A549 (cell line): Measurements from ENCODE around the gene ADORA2B. TPM values are rescaled to one million over a fixed set of nuclear protein-coding genes. Genes with fewer than 3 reads are reported as not detected.

ENCODE experiments used
- ATAC-seq, 2 experiments: fragments of 200-7000 bp in 1 of 2; fragments of >200 bp in 1 of 2; cut with Nextera tagmentation in 1 of 2; cut with Tn5 transposase in 1 of 2; 3 replicates each; pipeline versions ENCODE4 v1.8.0 to v1.9.1; 2018 to 2020; ENCODE audit warnings: mild to moderate bottlenecking in 1 of 2, moderate library complexity in 1 of 2
- CTCF ChIA-PET: fragments of 300-600 bp; sonication (Branson Sonifier 250); formaldehyde crosslinking; extraction: SDS; loops from one replicate; lab custom pipeline; 2021; ENCODE audit warnings: antibody characterized with exemption, inconsistent platforms; lab: Yijun Ruan, JAX
- POLR2A ChIA-PET: fragments of 350-600 bp; formaldehyde crosslinking; extraction: SDS; loops from one replicate; lab custom pipeline; 2021; ENCODE audit warnings: antibody characterized with exemption, inconsistent platforms; lab: Yijun Ruan, JAX
- DNase-seq, 2 experiments: peaks; one replicate each; pipeline versions ENCODE4 v3.0.0 to v3.0.0-alpha.2; 2011 to 2016; ENCODE audit warnings: low read depth in 1 of 2, low spot score in 1 of 2
- FAIRE-seq: peaks from 2 replicates; lab custom pipeline; 2011; peaks lifted over from hg19 to GRCh38; lab: Jason Lieb, UNC
- H3K27ac ChIP-seq, 2 experiments: fragments of >200 bp; sonication (Bioruptor Twin); formaldehyde crosslinking; 3 replicates each; pipeline ENCODE4 v1.5.1; 2016 to 2017
- H3K4me1 ChIP-seq: fragments of >200 bp; sonication (Bioruptor Twin); formaldehyde crosslinking; 3 replicates; pipeline ENCODE4 v1.6.1; 2016
- H3K4me2 ChIP-seq: fragments of >200 bp; sonication (Bioruptor Twin); formaldehyde crosslinking; 3 replicates; pipeline ENCODE4 v1.6.1; 2016
- H3K4me3 ChIP-seq: fragments of >200 bp; sonication (Bioruptor Twin); formaldehyde crosslinking; 3 replicates; pipeline ENCODE4 v1.5.1; 2016
- H3K9me3 ChIP-seq: fragments of >200 bp; sonication (Bioruptor Twin); formaldehyde crosslinking; 3 replicates; pipeline ENCODE4 v1.6.1; 2016
- BHLHE40 ChIP-seq: IDR thresholded peaks from 2 replicates; pipeline ENCODE4 v1.6.1; 2012; ENCODE audit warnings: low read depth, low read length, inconsistent platforms
- CBX8 ChIP-seq: fragments of 200-600 bp; sonication (generic); IDR thresholded peaks from 2 replicates; pipeline ENCODE4 v1.6.1; 2016
- CHD2 ChIP-seq: fragments of 150-350 bp; IDR thresholded peaks from 2 replicates; pipeline ENCODE4 v1.6.1; 2014; ENCODE audit warnings: low read length; ENCODE audit not compliant: partially characterized antibody
- FOXS1 ChIP-seq: fragments of 250-450 bp; sonication (Bioruptor Pico); IDR thresholded peaks from 2 replicates; pipeline ENCODE4 v1.5.0; 2020; ENCODE audit warnings: mild to moderate bottlenecking, moderate library complexity
- GATA3 ChIP-seq: IDR thresholded peaks from 2 replicates; pipeline ENCODE4 v1.6.1; 2012; ENCODE audit warnings: borderline replicate concordance
- HDAC2 ChIP-seq: fragments of 200-600 bp; sonication (generic); IDR thresholded peaks from 2 replicates; pipeline ENCODE4 v1.6.1; 2016
- HOXA7 ChIP-seq: fragments of 250-450 bp; sonication (Bioruptor Pico); IDR thresholded peaks from 2 replicates; pipeline ENCODE4 v1.5.0; 2020; ENCODE audit warnings: mild to moderate bottlenecking, moderate library complexity
- HOXB13 ChIP-seq: fragments of 250-450 bp; sonication (Bioruptor Pico); IDR thresholded peaks from 2 replicates; pipeline ENCODE4 v1.5.0; 2020; ENCODE audit warnings: low read depth, mild to moderate bottlenecking, moderate library complexity
- HOXB5 ChIP-seq: fragments of 250-450 bp; sonication (Bioruptor Pico); IDR thresholded peaks from 2 replicates; pipeline ENCODE4 v1.5.0; 2020; ENCODE audit warnings: mild to moderate bottlenecking, moderate library complexity
- JUNB ChIP-seq: fragments of >200 bp; sonication (Bioruptor Twin); formaldehyde crosslinking; IDR thresholded peaks from 2 replicates; pipeline ENCODE4 v1.6.1; 2016
- MAZ ChIP-seq: fragments of 150-350 bp; IDR thresholded peaks from 2 replicates; pipeline ENCODE4 v1.6.1; 2014; ENCODE audit warnings: antibody characterized with exemption, low read depth, low read length, borderline replicate concordance
- NR3C1 ChIP-seq: fragments of >200 bp; sonication (Bioruptor Twin); formaldehyde crosslinking; IDR thresholded peaks from 3 replicates; pipeline ENCODE4 v1.6.1; 2017
- PHF8 ChIP-seq: fragments of 200-600 bp; sonication (generic); IDR thresholded peaks from 2 replicates; pipeline ENCODE4 v1.6.1; 2016; ENCODE audit warnings: low read depth, mild to moderate bottlenecking, antibody characterized with exemption, moderate library complexity, borderline replicate concordance
- POLR2A ChIP-seq: IDR thresholded peaks from 2 replicates; pipeline ENCODE4 v1.6.1; 2012; ENCODE audit warnings: mild to moderate bottlenecking, low read length
- RARB ChIP-seq: fragments of 250-450 bp; sonication (Bioruptor Pico); IDR thresholded peaks from 2 replicates; pipeline ENCODE4 v1.8.0; 2021; ENCODE audit warnings: mild to moderate bottlenecking, moderate library complexity
- RCOR1 ChIP-seq: fragments of 150-350 bp; IDR thresholded peaks from 2 replicates; pipeline ENCODE4 v1.6.1; 2014; ENCODE audit warnings: antibody characterized with exemption, low read length, low read depth
- RNF2 ChIP-seq: fragments of 200-600 bp; sonication (generic); IDR thresholded peaks from 2 replicates; pipeline ENCODE4 v1.6.1; 2016; ENCODE audit warnings: low read depth, mild to moderate bottlenecking, antibody characterized with exemption, moderate library complexity, borderline replicate concordance
- SMC3 ChIP-seq: fragments of >200 bp; sonication (Bioruptor Twin); formaldehyde crosslinking; IDR thresholded peaks from 3 replicates; pipeline ENCODE4 v1.6.1; 2018; ENCODE audit warnings: inconsistent platforms
- SREBF2 ChIP-seq: fragments of 450-650 bp; IDR thresholded peaks from 2 replicates; pipeline ENCODE4 v1.6.1; 2014; ENCODE audit warnings: mild to moderate bottlenecking, moderate library complexity
- TFCP2L1 ChIP-seq: fragments of 250-450 bp; sonication (Bioruptor Pico); IDR thresholded peaks from 2 replicates; pipeline ENCODE4 v1.5.0; 2021; ENCODE audit warnings: mild to moderate bottlenecking
- USF2 ChIP-seq: fragments of 450-650 bp; IDR thresholded peaks from 2 replicates; pipeline ENCODE4 v1.6.1; 2014; ENCODE audit warnings: antibody characterized with exemption
- ZNF302 ChIP-seq: fragments of 250-450 bp; sonication (Bioruptor Pico); IDR thresholded peaks from 2 replicates; pipeline ENCODE4 v1.9.0; 2021; ENCODE audit warnings: inconsistent platforms, mild to moderate bottlenecking, moderate library complexity
- ZSCAN20 ChIP-seq: fragments of 250-450 bp; sonication (Bioruptor Pico); IDR thresholded peaks from 2 replicates; pipeline ENCODE4 v1.8.0; 2022; ENCODE audit warnings: mild to moderate bottlenecking, moderate library complexity
- WGBS: methylation state at CpG from one replicate; pipeline ENCODE4 v1.1.6; 2017; ENCODE audit errors: missing lambda C conversion rate; 5-methylcytosine and 5-hydroxymethylcytosine counted together
- polyA plus RNA-seq, 4 experiments: library from polyadenylated mRNA; depleted of rRNA in 3 of 4; stranded (reverse); fragments of >200 nt; fragmentation: RNase III in 1 of 4; extraction: RNeasy Plus Mini Kit Qiagen cat#74134 plus additional on column Dnase treatment in 1 of 4; gene quantifications; 2 replicates in 3 of 4; 3 replicates in 1 of 4; pipeline ENCODE4 v1.2.3, GENCODE V29; 2011 to 2017

ADORA2B gene
- polyA plus RNA-seq, 2 of the 4 experiments (the other 2 are of a cell fraction) = 5.7 to 10.2 TPM

- 40% methylated on average over 3 of the region's 4 CpGs for WGBS
- peak in 1 of 2 experiments; percentile 65 for DNase-seq
- H3K9me3 ChIP-seq = no peaks in the 10 kb centered on the region
- peak overlapping the region; percentile 47 to 85 for H3K27ac ChIP-seq
- ATAC-seq = peak in 1 of 2 experiments; percentile 15; a peak in 3 of 6 replicates
- FAIRE-seq = no peak
- peak overlapping the region; percentile 30 for H3K4me2 ChIP-seq
- CTCF ChIA-PET = interaction anchor here (0.6 to 1.9 kb wide), 4 partner anchors 11 to 715 kb away, joined by 3 to 12 read pairs (median 3); no protein-coding TSS in a partner anchor
- TF ChIP-seq JUNB (0 out of 2 replicates have a peak, but pooled peaks have one; percentile 16), HOXB13 (0 out of 2 replicates have a peak, but pooled peaks have one; percentile 23), RARB (CRISPR knock-in tag) (no peak)
- peaks cover 64% of the 10 kb centered on the region for H3K4me1 ChIP-seq
- POLR2A ChIA-PET = no interaction called here
- no peak overlapping the region for H3K4me3 ChIP-seq
Measured at GRCh38 chr17:15963670-15964110, 18.8 kb downstream of the ADORA2B start.

- no peak for FAIRE-seq
- peak in 1 of 2 experiments; percentile 31; a peak in 3 of 6 replicates for ATAC-seq
- POLR2A ChIA-PET = no interaction called here
- DNase-seq = no peak
- CTCF ChIA-PET = interaction anchor here (1.1 to 4.6 kb wide), 4 partner anchors 9 to 32 kb away, joined by 4 to 35 read pairs (median 14); partner anchors contain the start of genes ADORA2B, TTC19 and ZSWIM7
- Histone ChIP-seq H3K4me1 (peaks cover 50% of the 10 kb centered on the region), H3K27ac (peak overlapping the region; percentile 37 to 58; a peak in 5 of 6 replicates), H3K9me3 (no peaks in the 10 kb centered on the region), H3K4me3 (no peak overlapping the region), H3K4me2 (peak overlapping the region; percentile 39; the same call in 2 of the 3 replicates)
- 91% methylated on average over 6 of the region's 6 CpGs for WGBS
- TF ChIP-seq GATA3 = no peak
- no peak for TF ChIP-seq SMC3
- TF ChIP-seq ZNF302 (CRISPR knock-in tag) = no peak
Measured at GRCh38 chr17:15965528-15965927, 20.6 kb downstream of the ADORA2B start.

- peaks cover 50% of the 10 kb centered on the region for H3K4me1 ChIP-seq
- DNase-seq (no peak), ATAC-seq (peak in 1 of 2 experiments; percentile 72; a peak in 3 of 6 replicates), FAIRE-seq (no peak)
- peak overlapping the region; percentile 37 to 58; a peak in 5 of 6 replicates for H3K27ac ChIP-seq
- H3K4me2 ChIP-seq = peak overlapping the region; percentile 39
- no peak for TF ChIP-seq RCOR1
- TF ChIP-seq HOXB5 (CRISPR knock-in tag) = no peak
- no peak for TF ChIP-seq SREBF2
- TF ChIP-seq USF2 = no peak
- TF ChIP-seq PHF8 = no peak
- no peak for TF ChIP-seq NR3C1
- TF ChIP-seq MAZ = no peak
- no peak for TF ChIP-seq RNF2
- no peak for TF ChIP-seq RARB (CRISPR knock-in tag)
- TF ChIP-seq HDAC2 = no peak
- no peak for TF ChIP-seq CBX8
- H3K4me3 ChIP-seq = no peak overlapping the region
- CTCF ChIA-PET = interaction anchor here (0.7 to 4.6 kb wide), 5 partner anchors 22 to 71 kb away, joined by 3 to 35 read pairs (median 4); partner anchors contain the start of genes ADORA2B, TTC19 and ZSWIM7
- POLR2A ChIA-PET = no interaction called here
- no peaks in the 10 kb centered on the region for H3K9me3 ChIP-seq
- 67% methylated on average over 13 of the region's 13 CpGs for WGBS
Measured at GRCh38 chr17:15966183-15966878, 21.4 kb downstream of the ADORA2B start.

- Histone ChIP-seq H3K4me2 (peak overlapping the region; percentile 39), H3K9me3 (no peaks in the 10 kb centered on the region), H3K27ac (peak overlapping the region; percentile 37 to 58; a peak in 4 of 6 replicates), H3K4me3 (no peak overlapping the region), H3K4me1 (peaks cover 47% of the 10 kb centered on the region)
- FAIRE-seq = no peak
- ChIA-PET POLR2A (no interaction called here), CTCF (interaction anchor here (0.7 to 4.6 kb wide), 5 partner anchors 13 to 72 kb away, joined by 3 to 35 read pairs (median 4); partner anchors contain the start of genes ADORA2B, TTC19 and ZSWIM7)
- TF ChIP-seq POLR2A = no peak
- TF ChIP-seq CHD2 = no peak
- TF ChIP-seq HOXA7 (CRISPR knock-in tag) = no peak
- TF ChIP-seq CBX8 = no peak
- TF ChIP-seq ZSCAN20 (CRISPR knock-in tag) = no peak
- TF ChIP-seq BHLHE40 = no peak
- TF ChIP-seq TFCP2L1 (CRISPR knock-in tag) = no peak
- no peak for TF ChIP-seq PHF8
- TF ChIP-seq FOXS1 = no peak
- peak in 1 of 2 experiments; percentile 19; a peak in 1 of 6 replicates for ATAC-seq
- 81% methylated on average over 11 of the region's 11 CpGs for WGBS
- no peak for DNase-seq
Measured at GRCh38 chr17:15966879-15967248, 21.9 kb downstream of the ADORA2B start.
